ENCODE results near the gene TAS2R20. TPM values are rescaled to one million over a fixed set of nuclear protein-coding genes. Genes with fewer than 3 reads are reported as not detected.
"Not testable (repeated sequence)": the region's sequence is repeated elsewhere in the genome, so short reads cannot be mapped to it uniquely, and the experiment has no call there.

The TAS2R20 gene
- not detected in 2 replicates for total RNA-seq (2014; rRNA removed; shearing (Covaris generic); ENCODE audit: low replicate concordance)

- no peaks in the 10 kb centered on the region for H3K36me3 ChIP-seq
- no peaks in the 10 kb centered on the region for H3K9me3 ChIP-seq
- DNase-seq: no peak
- H3K4me3 ChIP-seq: no peak within 1 kb of the TSS
- no peaks in the 10 kb centered on the region for H3K27me3 ChIP-seq
These were observed at the start of gene TAS2R20 for GRCh38 chr12:10998204-10998603. Gene TAS2R20 (minus strand): TSS chr12:10998304. CDS start chr12:10997875, 429 bp downstream.

- H3K27me3 ChIP-seq, DNase-seq, H3K9me3 ChIP-seq, H3K36me3 ChIP-seq, H3K4me3 ChIP-seq: not testable (repeated sequence)
These were observed 43.3 kb upstream of the TAS2R20 start for GRCh38 chr12:11041366-11041765.

GRCh38 chr12:11040162-11040561 is 42.1 kb upstream of the TAS2R20 start:
- DNase-seq: no peak
- Histone ChIP-seq H3K4me3 (no peak overlapping the region), H3K36me3 (peaks cover 8% of the 10 kb centered on the region; the same call in 1 of the 2 replicates), H3K27me3 (no peaks in the 10 kb centered on the region), H3K9me3 (no peaks in the 10 kb centered on the region; the same call in 1 of the 2 replicates)

GRCh38 chr12:11039171-11039570 is 41.1 kb upstream of the TAS2R20 start:
- Histone ChIP-seq H3K36me3 (peaks cover 8% of the 10 kb centered on the region; the same call in 1 of the 2 replicates), H3K9me3 (no peaks in the 10 kb centered on the region; the same call in 1 of the 2 replicates), H3K4me3 (no peak overlapping the region), H3K27me3 (no peaks in the 10 kb centered on the region)
- no peak for DNase-seq

- H3K36me3 ChIP-seq, H3K27me3 ChIP-seq, H3K4me3 ChIP-seq, DNase-seq, H3K9me3 ChIP-seq: not testable (repeated sequence)
These were observed 35.9 kb upstream of the TAS2R20 start for GRCh38 chr12:11033959-11034358.

GRCh38 chr12:11031307-11031706 is 33.2 kb upstream of the TAS2R20 start, which contains the start of gene TAS2R31:
Gene TAS2R31 (minus strand): TSS chr12:11031407. CDS start chr12:11031335, 72 bp downstream.
- Histone ChIP-seq H3K9me3 (no peaks in the 10 kb centered on the region), H3K27me3 (no peaks in the 10 kb centered on the region), H3K4me3 (no peak within 1 kb of the TSS), H3K36me3 (no peaks in the 10 kb centered on the region)
- DNase-seq: no peak

- no peak for DNase-seq
- Histone ChIP-seq H3K27me3 (no peaks in the 10 kb centered on the region), H3K4me3 (no peak overlapping the region), H3K36me3 (no peaks in the 10 kb centered on the region), H3K9me3 (no peaks in the 10 kb centered on the region)
These were observed 28.0 kb upstream of the TAS2R20 start for GRCh38 chr12:11026118-11026517.

- H3K4me3 ChIP-seq: no peak overlapping the region
- no peak for DNase-seq
- H3K36me3 ChIP-seq: no peaks in the 10 kb centered on the region
- H3K9me3 ChIP-seq: no peaks in the 10 kb centered on the region
- no peaks in the 10 kb centered on the region for H3K27me3 ChIP-seq
These were observed 25.3 kb upstream of the TAS2R20 start for GRCh38 chr12:11023387-11023786.

- Histone ChIP-seq H3K27me3 (no peaks in the 10 kb centered on the region), H3K9me3 (no peaks in the 10 kb centered on the region), H3K36me3 (no peaks in the 10 kb centered on the region), H3K4me3 (no peak within 1 kb of the TSS)
- no peak for DNase-seq
These were observed 24.4 kb upstream of the TAS2R20 start, which contains the start of gene TAS2R19 for GRCh38 chr12:11022520-11022919. Gene TAS2R19 (minus strand): TSS chr12:11022620. CDS start chr12:11022571, 49 bp downstream.

- no peak overlapping the region for H3K4me3 ChIP-seq
- no peaks in the 10 kb centered on the region for H3K9me3 ChIP-seq
- no peaks in the 10 kb centered on the region for H3K27me3 ChIP-seq
- no peak for DNase-seq
- H3K36me3 ChIP-seq: no peaks in the 10 kb centered on the region
These were observed 18.8 kb upstream of the TAS2R20 start for GRCh38 chr12:11016937-11017336.

GRCh38 chr12:11015775-11016430 is 17.8 kb upstream of the TAS2R20 start:
- no peak overlapping the region for H3K4me3 ChIP-seq
- no peaks in the 10 kb centered on the region for H3K9me3 ChIP-seq
- H3K27me3 ChIP-seq: no peaks in the 10 kb centered on the region
- DNase-seq: no peak
- no peaks in the 10 kb centered on the region for H3K36me3 ChIP-seq

GRCh38 chr12:11014234-11014633 is 16.1 kb upstream of the TAS2R20 start:
- no peaks in the 10 kb centered on the region for H3K36me3 ChIP-seq
- no peak for DNase-seq
- H3K27me3 ChIP-seq: no peaks in the 10 kb centered on the region
- H3K4me3 ChIP-seq: no peak overlapping the region
- H3K9me3 ChIP-seq: no peaks in the 10 kb centered on the region

GRCh38 chr12:11007608-11008007 is 9.5 kb upstream of the TAS2R20 start:
- Histone ChIP-seq H3K9me3 (no peaks in the 10 kb centered on the region), H3K36me3 (no peaks in the 10 kb centered on the region), H3K4me3 (no peak overlapping the region), H3K27me3 (no peaks in the 10 kb centered on the region)
- no peak for DNase-seq

GRCh38 chr12:10994307-10994706 is 3.8 kb downstream of the TAS2R20 start:
- no peak for DNase-seq
- peaks cover 3% of the 10 kb centered on the region for H3K9me3 ChIP-seq
- H3K4me3 ChIP-seq: no peak overlapping the region
- H3K27me3 ChIP-seq: no peaks in the 10 kb centered on the region
- H3K36me3 ChIP-seq: no peaks in the 10 kb centered on the region; the same call in 1 of the 2 replicates

- peaks cover 3% of the 10 kb centered on the region for H3K9me3 ChIP-seq
- H3K27me3 ChIP-seq: no peaks in the 10 kb centered on the region
- no peak for DNase-seq
- H3K4me3 ChIP-seq: no peak overlapping the region
- peaks cover 2% of the 10 kb centered on the region for H3K36me3 ChIP-seq
These were observed 9.0 kb downstream of the TAS2R20 start for GRCh38 chr12:10989107-10989506.

GRCh38 chr12:10986812-10987211 is 11.3 kb downstream of the TAS2R20 start, which contains the start of gene TAS2R50:
Gene TAS2R50 (minus strand): TSS chr12:10986912. CDS start chr12:10986860, 52 bp downstream.
- peaks cover 3% of the 10 kb centered on the region for H3K9me3 ChIP-seq
- DNase-seq: no peak
- H3K27me3 ChIP-seq: no peaks in the 10 kb centered on the region
- H3K4me3 ChIP-seq: no peak within 1 kb of the TSS
- peaks cover 2% of the 10 kb centered on the region; the same call in 1 of the 2 replicates for H3K36me3 ChIP-seq

GRCh38 chr12:10982244-10982643 is 15.9 kb downstream of the TAS2R20 start:
- Histone ChIP-seq H3K4me3 (no peak overlapping the region), H3K9me3 (no peaks in the 10 kb centered on the region), H3K36me3 (peaks cover 2% of the 10 kb centered on the region; the same call in 1 of the 2 replicates), H3K27me3 (no peaks in the 10 kb centered on the region)
- DNase-seq: no peak

- Histone ChIP-seq H3K27me3 (no peaks in the 10 kb centered on the region), H3K4me3 (no peak overlapping the region), H3K36me3 (no peaks in the 10 kb centered on the region), H3K9me3 (no peaks in the 10 kb centered on the region)
- no peak for DNase-seq
These were observed 23.1 kb downstream of the TAS2R20 start for GRCh38 chr12:10974965-10975364.
